Tibial artery (tissue), 4 donors: Measurements from ENCODE around the gene MCAM.

Source experiments
- DNase-seq, 2 donors: peaks; one replicate each; pipeline ENCODE4 v3.0.0-alpha.2; 2019
- H3K27ac ChIP-seq, 2 donors: fragments of 200-600 bp; sonication (generic) in 1 of 2; 1 replicate in 1 of 2; 2 replicates in 1 of 2; pipeline ENCODE4 v1.5.1; 2018 to 2019; ENCODE audit warnings: mild to moderate bottlenecking in 1 of 2
- H3K27me3 ChIP-seq, 2 donors: fragments of 200-600 bp; sonication (generic) in 1 of 2; one replicate each; pipeline versions ENCODE4 v1.5.1 to v1.6.0; 2016 to 2019
- H3K36me3 ChIP-seq, 3 donors: fragments of 200-600 bp; sonication (generic) in 2 of 3; one replicate each; pipeline ENCODE4 v1.5.1; 2016 to 2019; ENCODE audit warnings: mild to moderate bottlenecking in 2 of 3
- H3K4me1 ChIP-seq, 4 donors: fragments of 200-600 bp; sonication (generic) in 2 of 4; 1 replicate in 3 of 4; 2 replicates in 1 of 4; pipeline ENCODE4 v1.5.1; 2016 to 2019
- H3K4me3 ChIP-seq, 2 donors: fragments of 200-600 bp; sonication (generic) in 1 of 2; 1 replicate in 1 of 2; 2 replicates in 1 of 2; pipeline ENCODE4 v1.5.1; 2018 to 2019; ENCODE audit warnings: mild to moderate bottlenecking in 2 of 2
- H3K9me3 ChIP-seq, 3 donors: fragments of 200-600 bp; sonication (generic) in 1 of 3; one replicate each; pipeline ENCODE4 v1.5.1; 2016 to 2019
- CTCF ChIP-seq, 2 experiments: fragments of 200-600 bp in 1 of 2; fragments of 450-650 bp in 1 of 2; IDR thresholded peaks; one replicate each; pipeline ENCODE4 v1.5.1; 2017 to 2019; ENCODE audit warnings: antibody characterized with exemption in 2 of 2, mild to moderate bottlenecking in 1 of 2, moderate library complexity in 1 of 2
- intact Hi-C: fragments of 100-400 bp; cut with DNase I; formaldehyde crosslinking; loops from one replicate; pipeline ENCODE4 v1.15.0; 2023; ENCODE audit warnings: low total_unique reads

MCAM gene

GRCh38 chr11:119307219-119307618, 9.7 kb downstream of the MCAM start:
- Histone ChIP-seq H3K27ac (peak overlapping the region; percentile 99), H3K36me3 (peaks cover 52 to 64% (median 54%) of the 10 kb centered on the region in 3 donors), H3K4me3 (no peak overlapping the region), H3K27me3 (no peaks in the 10 kb centered on the region), H3K4me1 (peaks cover 0 to 77% (median 58%) of the 10 kb centered on the region in 4 donors), H3K9me3 (no peaks in the 10 kb centered on the region)
- peak in 1 of 2 experiments; percentile 14 for TF ChIP-seq CTCF (IDR thresholded peaks at IDR 0.05)
- DNase-seq: peak in 1 of 2 donors; percentile 80
- intact Hi-C loops: no loop called here

- intact Hi-C loops: no loop called here
- no peak for TF ChIP-seq CTCF (IDR thresholded peaks at IDR 0.05)
- peak overlapping the region in 1 of 2 donors; percentile 34 for H3K4me3 ChIP-seq
- H3K9me3 ChIP-seq: no peaks in the 10 kb centered on the region
- peaks cover 46 to 64% (median 50%) of the 10 kb centered on the region in 3 donors for H3K36me3 ChIP-seq
- peak overlapping the region; percentile 99 for H3K27ac ChIP-seq
- no peaks in the 10 kb centered on the region for H3K27me3 ChIP-seq
- peak; percentile 79 to 95 for DNase-seq
- peaks cover 0 to 69% (median 51%) of the 10 kb centered on the region in 4 donors for H3K4me1 ChIP-seq
These were observed 10.5 kb downstream of the MCAM start for GRCh38 chr11:119306373-119306890.

GRCh38 chr11:119305556-119306372, 11.2 kb downstream of the MCAM start:
- Histone ChIP-seq H3K36me3 (peaks cover 40 to 64% (median 49%) of the 10 kb centered on the region in 3 donors), H3K4me1 (peaks cover 0 to 62% (median 44%) of the 10 kb centered on the region in 4 donors), H3K27ac (peak overlapping the region; percentile 99), H3K27me3 (no peaks in the 10 kb centered on the region), H3K4me3 (peak overlapping the region; percentile 26 to 34), H3K9me3 (no peaks in the 10 kb centered on the region)
- no peak for TF ChIP-seq CTCF (IDR thresholded peaks at IDR 0.05)
- intact Hi-C loops: no loop called here
- DNase-seq: no peak

GRCh38 chr11:119303227-119303718, 13.7 kb downstream of the MCAM start:
- H3K4me3 ChIP-seq: no peak overlapping the region
- intact Hi-C loops: no loop called here
- H3K36me3 ChIP-seq: peaks cover 22 to 64% (median 49%) of the 10 kb centered on the region in 3 donors
- H3K27ac ChIP-seq: peak overlapping the region in 1 of 2 donors; percentile 99
- no peak for TF ChIP-seq CTCF (IDR thresholded peaks at IDR 0.05)
- DNase-seq: no peak
- H3K27me3 ChIP-seq: no peaks in the 10 kb centered on the region
- no peaks in the 10 kb centered on the region for H3K9me3 ChIP-seq
- peaks cover 0 to 53% (median 35%) of the 10 kb centered on the region in 4 donors for H3K4me1 ChIP-seq

- H3K4me1 ChIP-seq: peaks cover 0 to 32% (median 20%) of the 10 kb centered on the region in 4 donors
- H3K36me3 ChIP-seq: peaks cover 16 to 77% (median 63%) of the 10 kb centered on the region in 3 donors
- no peak for TF ChIP-seq CTCF (IDR thresholded peaks at IDR 0.05)
- H3K4me3 ChIP-seq: no peak overlapping the region
- intact Hi-C loops: no loop called here
- no peaks in the 10 kb centered on the region for H3K27me3 ChIP-seq
- no peak overlapping the region for H3K27ac ChIP-seq
- H3K9me3 ChIP-seq: no peaks in the 10 kb centered on the region
- no peak for DNase-seq
These were observed 16.5 kb downstream of the MCAM start for GRCh38 chr11:119300198-119300964.
